HG03432 (cell line): Measurements from ENCODE around the gene TMEM154.

Source experiments
- ATAC-seq: cut with Tn5 transposase; IDR thresholded peaks from one replicate; pipeline ENCODE4 v1.9.1; 2021; ENCODE audit warnings: mild to moderate bottlenecking, moderate library complexity; ENCODE audit not compliant: unreplicated experiment

The TMEM154 gene

GRCh38 chr4:152601156-152601555, 78.6 kb downstream of the TMEM154 start:
- ATAC-seq = no peak

- no peak for ATAC-seq
These were observed 80.2 kb downstream of the TMEM154 start for GRCh38 chr4:152599636-152600035.

- no peak for ATAC-seq
These were observed 80.7 kb downstream of the TMEM154 start for GRCh38 chr4:152599095-152599494.

- no peak for ATAC-seq
These were observed 81.3 kb downstream of the TMEM154 start for GRCh38 chr4:152598454-152598853.

GRCh38 chr4:152594978-152595925, 84.5 kb downstream of the TMEM154 start:
- ATAC-seq = peak; percentile 87

GRCh38 chr4:152594057-152594456, 85.7 kb downstream of the TMEM154 start:
- ATAC-seq = no peak

- ATAC-seq = no peak
These were observed 87.9 kb downstream of the TMEM154 start for GRCh38 chr4:152591876-152592275.

GRCh38 chr4:152591396-152591795, 88.4 kb downstream of the TMEM154 start:
- ATAC-seq = no peak

- no peak for ATAC-seq
These were observed 89.4 kb downstream of the TMEM154 start for GRCh38 chr4:152590179-152591031.

- ATAC-seq = no peak
These were observed 90.9 kb downstream of the TMEM154 start for GRCh38 chr4:152588869-152589268.

GRCh38 chr4:152587127-152587526, 92.7 kb downstream of the TMEM154 start:
- no peak for ATAC-seq

- no peak for ATAC-seq
These were observed 93.1 kb downstream of the TMEM154 start for GRCh38 chr4:152586668-152587067.

- ATAC-seq = peak; percentile 87
These were observed 94.8 kb downstream of the TMEM154 start for GRCh38 chr4:152585023-152585441.

- no peak for ATAC-seq
These were observed 98.1 kb downstream of the TMEM154 start for GRCh38 chr4:152581536-152582160.

GRCh38 chr4:152579916-152580315, 99.9 kb downstream of the TMEM154 start:
- ATAC-seq = no peak

- no peak for ATAC-seq
These were observed 100.6 kb downstream of the TMEM154 start for GRCh38 chr4:152579107-152579764.

- no peak for ATAC-seq
These were observed 101.1 kb downstream of the TMEM154 start for GRCh38 chr4:152578670-152579069.

GRCh38 chr4:152577708-152578396, 101.9 kb downstream of the TMEM154 start:
- no peak for ATAC-seq

- ATAC-seq = no peak
These were observed 104.3 kb downstream of the TMEM154 start for GRCh38 chr4:152575533-152575932.

GRCh38 chr4:152573861-152574260, 105.9 kb downstream of the TMEM154 start:
- ATAC-seq = no peak
